Endothelial cell of umbilical vein (primary cell): ENCODE data around the gene OR3A2.
"Not testable (repeated sequence)": the region's sequence is repeated elsewhere in the genome, so short reads cannot be mapped to it uniquely, and the experiment has no call there.

Experiments used
- EZH2 ChIP-seq: IDR thresholded peaks from 2 replicates; pipeline ENCODE4 v1.6.1; 2012; ENCODE audit warnings: borderline replicate concordance, low read depth, mild to moderate bottlenecking, moderate library complexity, low read length, inconsistent platforms; ENCODE audit not compliant: severe bottlenecking
- POLR2A ChIP-seq: IDR thresholded peaks from 2 replicates; pipeline ENCODE4 v1.6.1; 2012; ENCODE audit warnings: low read depth, mild to moderate bottlenecking, control low read depth, low read length
- POLR2AphosphoS5 ChIP-seq: IDR thresholded peaks from 2 replicates; pipeline ENCODE4 v1.6.1; 2012; ENCODE audit warnings: low read depth, mild to moderate bottlenecking, control low read depth, low read length, moderate library complexity; ENCODE audit not compliant: insufficient read depth
- TF ChIP-seq, protein P1 (sequence below), 2 donors: IDR thresholded peaks; 1 replicate in 1 of 2; 2 replicates in 1 of 2; pipeline ENCODE4 v1.5.1; 2011; ENCODE audit warnings: low read length in 2 of 2, mild to moderate bottlenecking in 2 of 2, moderate library complexity in 2 of 2, control low read depth in 1 of 2, inconsistent platforms in 1 of 2, low read depth in 1 of 2; ENCODE audit not compliant: insufficient read depth in 1 of 2; ENCODE audit errors: extremely low read depth in 1 of 2

- TF ChIP-seq, protein P1, sequence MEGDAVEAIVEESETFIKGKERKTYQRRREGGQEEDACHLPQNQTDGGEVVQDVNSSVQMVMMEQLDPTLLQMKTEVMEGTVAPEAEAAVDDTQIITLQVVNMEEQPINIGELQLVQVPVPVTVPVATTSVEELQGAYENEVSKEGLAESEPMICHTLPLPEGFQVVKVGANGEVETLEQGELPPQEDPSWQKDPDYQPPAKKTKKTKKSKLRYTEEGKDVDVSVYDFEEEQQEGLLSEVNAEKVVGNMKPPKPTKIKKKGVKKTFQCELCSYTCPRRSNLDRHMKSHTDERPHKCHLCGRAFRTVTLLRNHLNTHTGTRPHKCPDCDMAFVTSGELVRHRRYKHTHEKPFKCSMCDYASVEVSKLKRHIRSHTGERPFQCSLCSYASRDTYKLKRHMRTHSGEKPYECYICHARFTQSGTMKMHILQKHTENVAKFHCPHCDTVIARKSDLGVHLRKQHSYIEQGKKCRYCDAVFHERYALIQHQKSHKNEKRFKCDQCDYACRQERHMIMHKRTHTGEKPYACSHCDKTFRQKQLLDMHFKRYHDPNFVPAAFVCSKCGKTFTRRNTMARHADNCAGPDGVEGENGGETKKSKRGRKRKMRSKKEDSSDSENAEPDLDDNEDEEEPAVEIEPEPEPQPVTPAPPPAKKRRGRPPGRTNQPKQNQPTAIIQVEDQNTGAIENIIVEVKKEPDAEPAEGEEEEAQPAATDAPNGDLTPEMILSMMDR (IDR thresholded peaks at IDR 0.05; ENCODE audit: extremely low read depth in 1 of 2, insufficient read depth in 1 of 2, low read depth in 1 of 2, low read length in 2 of 2): not testable (repeated sequence)
- TF ChIP-seq POLR2AphosphoS5, POLR2A, EZH2: not testable (repeated sequence)
These were observed 43.3 kb downstream of the OR3A2 start for GRCh38 chr17:3342782-3343181.
